ENCODE data around the gene EVX1. TPM values are rescaled to one million over a fixed set of nuclear protein-coding genes. Genes with fewer than 3 reads are reported as not detected.

Gene EVX1
- total and polyA plus RNA-seq, 12 donors = 0.64 to 8.7 (median 1.1) TPM; not detected in 2

DNA sequence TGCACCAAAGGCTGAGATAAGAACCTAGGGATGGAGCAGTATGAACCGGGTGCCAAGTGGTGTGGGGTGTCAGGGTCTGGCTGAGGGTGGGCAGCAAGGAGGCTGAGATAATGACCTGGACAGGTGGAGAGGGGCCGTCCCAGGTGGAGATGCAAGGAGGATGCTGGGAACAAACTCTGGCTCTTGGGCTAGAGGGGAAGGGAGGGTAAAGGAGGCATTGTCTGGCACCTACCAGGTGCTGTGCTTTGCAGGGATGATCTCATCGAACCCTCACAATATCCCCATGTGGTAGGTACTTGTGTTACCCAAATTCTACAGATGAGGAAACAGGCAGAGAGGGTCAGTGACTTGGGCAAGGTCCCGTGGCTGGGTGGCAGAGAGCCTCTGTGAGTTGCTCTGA is 22.8 kb upstream of the EVX1 start:
- Histone ChIP-seq H3K9me3 (replicated peaks in 1 of 3) (no peaks in the 10 kb centered on the region), H3K4me1 (replicated peaks in 1 of 2) (no peaks in the 10 kb centered on the region), H3K36me3 (replicated peaks in 1 of 2) (no peaks in the 10 kb centered on the region), H3K27ac (no peak overlapping the region), H3K27me3 (peaks cover 63% of the 10 kb centered on the region), H3K4me3 (no peak overlapping the region)
- TF ChIP-seq POLR2A (IDR thresholded peaks at IDR 0.05) (no peak), CTCF (IDR thresholded peaks at IDR 0.05) (no peak)
- no peak for DNase-seq
- WGBS, 4 donors = 72 to 80% (median 75%) methylated on average over 4 of the region's 4 CpGs
- intact Hi-C loops (cut with DNase I) = loop anchor here in 1 of 2 donors (10.0 kb wide), 1 partner anchor 375 kb away; no protein-coding TSS in a partner anchor

DNA sequence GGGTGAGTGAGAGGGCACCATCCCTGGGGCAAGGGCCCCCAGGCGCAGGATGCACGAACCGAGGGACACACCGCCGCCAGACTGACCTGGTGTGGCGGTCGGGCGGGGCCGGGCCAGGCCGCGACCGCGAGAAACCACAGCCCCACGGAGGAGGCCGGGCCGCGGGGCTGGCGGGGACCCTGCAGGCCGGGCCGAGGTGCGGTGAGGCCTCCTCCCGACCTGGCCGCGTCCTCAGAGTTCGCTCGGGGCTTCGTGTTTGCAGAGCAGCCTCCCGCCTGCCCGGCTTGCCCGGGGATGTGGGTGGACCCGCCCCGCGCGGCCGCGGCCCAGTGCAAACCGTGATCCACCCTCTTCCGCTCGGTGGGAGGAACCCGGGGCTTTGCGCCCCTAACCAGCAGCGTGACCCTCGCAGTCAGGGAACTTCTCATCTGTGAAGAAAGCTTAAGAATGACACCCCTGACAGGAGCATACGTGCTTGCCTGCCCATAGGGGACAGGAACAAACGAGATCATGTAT is 22.1 kb upstream of the EVX1 start:
- H3K4me3 ChIP-seq = no peak overlapping the region
- no peak overlapping the region for H3K27ac ChIP-seq
- peak in 1 of 7 donors; percentile 10 for DNase-seq
- 36 to 87% (median 36%) methylated on average over 2 to 45 of the region's 45 CpGs for WGBS, 4 donors
- H3K36me3 ChIP-seq (replicated peaks in 1 of 2) = no peaks in the 10 kb centered on the region
- TF ChIP-seq CTCF (IDR thresholded peaks at IDR 0.05) (no peak), POLR2A (IDR thresholded peaks at IDR 0.05) (no peak)
- H3K27me3 ChIP-seq = peaks cover 69% of the 10 kb centered on the region
- intact Hi-C loops (cut with DNase I) = no loop called here
- no peaks in the 10 kb centered on the region for H3K9me3 ChIP-seq (replicated peaks in 1 of 3)
- no peaks in the 10 kb centered on the region for H3K4me1 ChIP-seq (replicated peaks in 1 of 2)

- DNase-seq = peak in 1 of 7 donors; percentile 2
- Histone ChIP-seq H3K4me3 (no peak overlapping the region), H3K27ac (no peak overlapping the region), H3K4me1 (replicated peaks in 1 of 2) (no peaks in the 10 kb centered on the region), H3K27me3 (peaks cover 77% of the 10 kb centered on the region), H3K36me3 (replicated peaks in 1 of 2) (no peaks in the 10 kb centered on the region), H3K9me3 (replicated peaks in 1 of 3) (no peaks in the 10 kb centered on the region)
- 93 to 96% (median 94%) methylated on average over 3 of the region's 3 CpGs for WGBS, 4 donors
- TF ChIP-seq CTCF (IDR thresholded peaks at IDR 0.05) = no peak
- no peak for TF ChIP-seq POLR2A (IDR thresholded peaks at IDR 0.05)
- intact Hi-C loops (cut with DNase I) = no loop called here
Observed at GRCh38 chr7:27221201-27221797, 21.3 kb upstream of the EVX1 start.

- TF ChIP-seq POLR2A (IDR thresholded peaks at IDR 0.05) = no peak
- TF ChIP-seq CTCF (IDR thresholded peaks at IDR 0.05) = no peak
- no peaks in the 10 kb centered on the region for H3K9me3 ChIP-seq (replicated peaks in 1 of 3)
- no peak for DNase-seq
- H3K27ac ChIP-seq = no peak overlapping the region
- H3K4me3 ChIP-seq = no peak overlapping the region
- peaks cover 75% of the 10 kb centered on the region for H3K27me3 ChIP-seq
- no peaks in the 10 kb centered on the region for H3K36me3 ChIP-seq (replicated peaks in 1 of 2)
- intact Hi-C loops (cut with DNase I) = no loop called here
- no peaks in the 10 kb centered on the region for H3K4me1 ChIP-seq (replicated peaks in 1 of 2)
Observed at GRCh38 chr7:27223941-27224575, 18.5 kb upstream of the EVX1 start.
